Right lobe of liver (tissue), 6 donors: ENCODE data around the gene MECR. TPM values are rescaled to one million over a fixed set of nuclear protein-coding genes. Genes with fewer than 3 reads are reported as not detected.

Experiments used
- ATAC-seq, 4 donors: fragments of 200-7000 bp; cut with Tn5 transposase; one replicate each; pipeline ENCODE4 v1.9.1; 2020; ENCODE audit warnings: mild to moderate bottlenecking in 4 of 4, moderate library complexity in 4 of 4
- DNase-seq, 3 donors: peaks; one replicate each; pipeline ENCODE4 v3.0.0-alpha.2; 2020
- H3K27ac ChIP-seq, 3 donors: fragments of 200-600 bp; one replicate each; pipeline ENCODE4 v1.8.0; 2022
- H3K27me3 ChIP-seq, 2 donors: fragments of 200-600 bp; one replicate each; pipeline ENCODE4 v1.8.0; 2022
- H3K36me3 ChIP-seq, 4 donors: fragments of 200-600 bp; sonication (generic) in 1 of 4; one replicate each; pipeline versions ENCODE4 v1.5.1 to v1.8.0; 2017 to 2022; ENCODE audit warnings: control low read depth in 1 of 4
- H3K4me1 ChIP-seq, 4 donors: fragments of 200-600 bp; sonication (generic) in 1 of 4; one replicate each; pipeline versions ENCODE4 v1.5.1 to v1.8.0; 2017 to 2022; ENCODE audit warnings: control low read depth in 1 of 4
- H3K4me3 ChIP-seq, 3 donors: fragments of 200-600 bp; one replicate each; pipeline ENCODE4 v1.8.0; 2022
- H3K9me3 ChIP-seq, 4 donors: fragments of 200-600 bp; sonication (generic) in 1 of 4; one replicate each; pipeline versions ENCODE4 v1.5.1 to v1.8.0; 2017 to 2022; ENCODE audit warnings: control low read depth in 1 of 4
- CTCF ChIP-seq, 4 donors: fragments of 200-600 bp in 3 of 4; fragments of 450-650 bp in 1 of 4; IDR thresholded peaks; one replicate each; pipeline versions ENCODE4 v1.5.1 to v1.8.0; 2016 to 2022; ENCODE audit warnings: antibody characterized with exemption in 4 of 4, mild to moderate bottlenecking in 2 of 4
- POLR2A ChIP-seq: fragments of 450-650 bp; IDR thresholded peaks from one replicate; pipeline ENCODE4 v1.6.1; 2017; ENCODE audit warnings: antibody characterized with exemption, mild to moderate bottlenecking
- WGBS: methylation state at CpG from one replicate; pipeline ENCODE4 v1.1.6; 2018; ENCODE audit warnings: low coverage, low lambda C conversion rate; ENCODE audit not compliant: insufficient coverage; ENCODE audit errors: missing lambda C conversion rate; 5-methylcytosine and 5-hydroxymethylcytosine counted together
- intact Hi-C, 2 donors: fragments of 100-400 bp; cut with DNase I; formaldehyde crosslinking; loops; one replicate each; pipeline versions ENCODE4 v1.11.2 to v1.14.1; 2022
- total RNA-seq, 6 experiments: library from RNA; depleted of rRNA in 2 of 6; stranded (reverse); fragments of >200 nt in 2 of 6; fragmentation: NEBNext Ultra II Directional in 3 of 6; extraction: Animal tissue kit (Norgen Biotek cat#: 25700) in 3 of 6; gene quantifications; one replicate each; pipeline versions ENCODE4 v1.1.0 to v1.2.4, GENCODE V29; 2016 to 2023
- donor health status: DM: no; HTN: yes; CAD: no.
- donor health status: DM: no; HTN: no; CAD: no.
- donor health status: DM: no; HTN: no; CAD: no.
- donor health status: DM: no; HTN: yes; CAD: no.
- donor health status: DM: no; HTN: yes; CAD: no.

Gene MECR
- total RNA-seq, 6 experiments from 2014 or later = 13.1 to 22.1 (median 15.7) TPM

GRCh38 chr1:29195881-29196291 lies 34.8 kb downstream of the MECR start:
- no peaks in the 10 kb centered on the region for H3K27me3 ChIP-seq
- 45% methylated on average over 5 of the region's 8 CpGs for WGBS

GRCh38 chr1:29193879-29194455 lies 36.8 kb downstream of the MECR start:
- Histone ChIP-seq H3K27me3 (no peaks in the 10 kb centered on the region), H3K9me3 (no peaks in the 10 kb centered on the region), H3K4me1 (peaks cover 0 to 11% (median 5%) of the 10 kb centered on the region in 4 donors), H3K36me3 (peaks cover 0 to 3% (median 0%) of the 10 kb centered on the region in 4 donors), H3K4me3 (no peak overlapping the region), H3K27ac (no peak overlapping the region)
- 100% methylated on average over 4 of the region's 8 CpGs for WGBS
- no peak for TF ChIP-seq CTCF (IDR thresholded peaks at IDR 0.05)
- no peak for TF ChIP-seq POLR2A
- no peak for ATAC-seq
- intact Hi-C loops = no loop called here
- DNase-seq = peak in 1 of 3 donors; percentile 22

More at GRCh38 chr1:29195881-29196291, 34.8 kb downstream of the MECR start:
- Histone ChIP-seq H3K36me3 (peaks cover 0 to 12% (median under 1%) of the 10 kb centered on the region in 4 donors), H3K4me3 (no peak overlapping the region), H3K27ac (no peak overlapping the region), H3K9me3 (no peaks in the 10 kb centered on the region), H3K4me1 (peaks cover 0 to 11% (median 5%) of the 10 kb centered on the region in 4 donors)
- TF ChIP-seq POLR2A (no peak), CTCF (IDR thresholded peaks at IDR 0.05) (no peak)
- DNase-seq (peak; percentile 65 to 73 (median 70)), ATAC-seq (peak; percentile 62 to 81 (median 74))
- intact Hi-C loops = no loop called here

GRCh38 chr1:29190718-29191117 lies 40.0 kb downstream of the MECR start:
- ATAC-seq (no peak), DNase-seq (no peak)
- intact Hi-C loops = no loop called here
- Histone ChIP-seq H3K9me3 (no peaks in the 10 kb centered on the region), H3K36me3 (no peaks in the 10 kb centered on the region), H3K27me3 (no peaks in the 10 kb centered on the region), H3K4me3 (no peak overlapping the region), H3K27ac (no peak overlapping the region), H3K4me1 (peaks cover 0 to 16% (median 6%) of the 10 kb centered on the region in 4 donors)
- no peak for TF ChIP-seq POLR2A
- no peak for TF ChIP-seq CTCF (IDR thresholded peaks at IDR 0.05)
- WGBS = 74% methylated on average over 2 of the region's 6 CpGs

- 77% methylated on average over 1 of the region's 1 CpG for WGBS
- no peak for DNase-seq
- no peak for ATAC-seq
- Histone ChIP-seq H3K27me3 (no peaks in the 10 kb centered on the region), H3K36me3 (no peaks in the 10 kb centered on the region), H3K27ac (peak overlapping the region; percentile 38 to 48 (median 42)), H3K9me3 (no peaks in the 10 kb centered on the region), H3K4me3 (no peak overlapping the region), H3K4me1 (peaks cover 0 to 24% (median 7%) of the 10 kb centered on the region in 4 donors)
- no peak for TF ChIP-seq CTCF (IDR thresholded peaks at IDR 0.05)
- no peak for TF ChIP-seq POLR2A
- intact Hi-C loops = no loop called here
Measured at GRCh38 chr1:29186707-29187106, 44.0 kb downstream of the MECR start.
